NCI-H1105 treated with DMSO at 0.1 percent for 48 hours (cell line): ENCODE results near the gene DNMBP.
A peak's percentile ranks its signal among the peaks of the same experiment; 100 is the strongest.

Experiments used
- DNase-seq: peaks from one replicate; lab custom pipeline; 2025; lab: John Stamatoyannopoulos, UW

DNMBP gene

GRCh38 chr10:100009793-100010676 lies at the start of gene DNMBP:
Gene DNMBP, minus strand, starts transcription at chr10:100009947. Its CDS starts 37,823 bp downstream, at chr10:99972124.
- DNase-seq: peak; percentile 57

- no peak for DNase-seq
Measured at GRCh38 chr10:100057948-100058347, 48.2 kb upstream of the DNMBP start.

- DNase-seq: no peak
Measured at GRCh38 chr10:100053686-100054460, 44.1 kb upstream of the DNMBP start.

GRCh38 chr10:100046021-100046486 lies 36.3 kb upstream of the DNMBP start:
- DNase-seq: peak; percentile 35

GRCh38 chr10:100045592-100045991 lies 35.8 kb upstream of the DNMBP start:
- DNase-seq: no peak

- no peak for DNase-seq
Measured at GRCh38 chr10:100043796-100044195, 34.0 kb upstream of the DNMBP start.

- DNase-seq: no peak
Measured at GRCh38 chr10:100043344-100043743, 33.6 kb upstream of the DNMBP start.

GRCh38 chr10:100041306-100042002 lies 31.7 kb upstream of the DNMBP start:
- DNase-seq: no peak

- no peak for DNase-seq
Measured at GRCh38 chr10:100038561-100039071, 28.9 kb upstream of the DNMBP start.

GRCh38 chr10:100037758-100038315 lies 28.1 kb upstream of the DNMBP start:
- DNase-seq: no peak

GRCh38 chr10:100036850-100037249 lies 27.1 kb upstream of the DNMBP start:
- DNase-seq: no peak

GRCh38 chr10:100033766-100034418 lies 24.1 kb upstream of the DNMBP start:
- DNase-seq: no peak

- DNase-seq: no peak
Measured at GRCh38 chr10:100027416-100027815, 17.7 kb upstream of the DNMBP start.

GRCh38 chr10:100025576-100025975 lies 15.8 kb upstream of the DNMBP start:
- DNase-seq: peak; percentile 12

- no peak for DNase-seq
Measured at GRCh38 chr10:100024748-100025147, 15.0 kb upstream of the DNMBP start.

GRCh38 chr10:100022403-100022802 lies 12.7 kb upstream of the DNMBP start:
- peak; percentile 4 for DNase-seq

- no peak for DNase-seq
Measured at GRCh38 chr10:100021322-100021721, 11.6 kb upstream of the DNMBP start.

GRCh38 chr10:100020886-100021253 lies 11.1 kb upstream of the DNMBP start:
- DNase-seq: peak; percentile 24

GRCh38 chr10:100020142-100020885 lies 10.6 kb upstream of the DNMBP start:
- DNase-seq: peak; percentile 24

GRCh38 chr10:100019787-100020141 lies 10.0 kb upstream of the DNMBP start:
- no peak for DNase-seq
